Measurements from ENCODE around the gene GEMIN5.

GEMIN5 gene

GRCh38 chr5:154878642-154879335, 59.2 kb downstream of the GEMIN5 start:
- no peak overlapping the region for H3K27ac ChIP-seq
- TF ChIP-seq ZFX (IDR thresholded peaks at IDR 0.05; ENCODE audit: borderline replicate concordance) (no peak), CTCF (IDR thresholded peaks at IDR 0.05) (no peak)

- TF ChIP-seq ZFX (IDR thresholded peaks at IDR 0.05; ENCODE audit: borderline replicate concordance), result no peak
- no peak for TF ChIP-seq CTCF (IDR thresholded peaks at IDR 0.05)
- H3K27ac ChIP-seq, result no peak overlapping the region
Observed at GRCh38 chr5:154873791-154874331, 64.2 kb downstream of the GEMIN5 start.

DNA sequence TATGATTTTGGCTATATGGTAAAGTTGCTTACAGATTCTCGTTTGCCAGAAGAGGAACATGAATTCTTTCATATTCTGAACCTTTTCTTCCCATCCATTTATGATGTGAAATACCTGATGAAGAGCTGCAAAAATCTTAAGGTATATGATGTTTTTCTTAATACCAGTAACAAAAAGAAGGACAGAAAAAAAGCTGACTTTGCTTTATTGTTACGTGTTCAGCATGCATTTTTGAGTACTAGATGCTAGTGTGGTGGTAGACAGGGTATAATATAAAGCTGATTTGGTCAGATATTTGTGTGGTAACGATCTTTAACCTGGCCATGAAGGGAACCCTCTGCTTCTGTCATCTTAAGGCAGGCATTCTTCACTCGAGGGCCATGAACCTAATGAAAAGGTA, 66.3 kb downstream of the GEMIN5 start:
- H3K27ac ChIP-seq, result no peak overlapping the region
- TF ChIP-seq CTCF (IDR thresholded peaks at IDR 0.05) (no peak), ZFX (IDR thresholded peaks at IDR 0.05; ENCODE audit: borderline replicate concordance) (no peak)

DNA sequence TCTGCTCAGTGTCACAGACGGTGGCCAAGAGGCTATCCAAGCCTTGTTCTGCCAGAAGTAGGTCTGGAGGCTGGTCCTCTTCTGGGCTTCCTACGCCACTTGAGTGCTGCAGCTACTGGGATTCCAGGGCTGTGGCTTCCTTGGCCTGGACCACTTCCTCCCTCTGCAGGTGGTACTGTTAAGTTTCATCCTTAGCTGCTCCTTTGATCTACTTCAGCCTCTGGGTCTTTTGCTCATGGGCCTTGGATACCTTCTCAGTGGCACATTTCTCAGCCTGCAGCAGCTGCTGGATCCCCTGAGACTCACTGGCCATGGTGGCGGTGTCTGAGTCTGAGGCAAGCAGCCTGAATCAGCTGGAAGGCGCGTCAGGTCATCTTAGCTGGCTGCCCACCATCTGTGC, 69.3 kb downstream of the GEMIN5 start:
- TF ChIP-seq ZFX (IDR thresholded peaks at IDR 0.05; ENCODE audit: borderline replicate concordance) (no peak), CTCF (IDR thresholded peaks at IDR 0.05) (no peak; the same call in 1 of the 2 replicates)
- no peak overlapping the region for H3K27ac ChIP-seq

DNA sequence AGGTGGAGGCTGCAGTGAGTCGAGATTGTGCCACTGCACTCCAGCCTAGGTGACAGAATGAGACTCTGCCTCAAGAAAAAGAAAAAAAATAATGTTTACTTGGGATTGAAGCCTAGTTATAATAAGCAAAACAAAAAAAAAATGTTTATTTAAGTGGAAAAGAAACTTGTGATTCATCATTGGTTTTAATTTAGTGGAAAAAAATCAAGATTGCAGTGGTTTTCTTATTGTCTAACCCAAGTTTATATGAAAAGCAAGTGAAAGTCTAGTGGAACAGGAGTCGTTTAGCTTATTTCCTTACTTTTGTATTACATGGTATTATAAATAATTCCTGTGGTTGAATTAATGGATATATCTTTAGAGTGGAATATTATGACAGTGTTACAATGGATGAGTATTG, 71.2 kb downstream of the GEMIN5 start:
- H3K27ac ChIP-seq, result no peak overlapping the region
- TF ChIP-seq ZFX (IDR thresholded peaks at IDR 0.05; ENCODE audit: borderline replicate concordance), result no peak

GRCh38 chr5:154865466-154866184, 72.4 kb downstream of the GEMIN5 start:
- no peak overlapping the region for H3K27ac ChIP-seq
- TF ChIP-seq ZFX (IDR thresholded peaks at IDR 0.05; ENCODE audit: borderline replicate concordance) (no peak), CTCF (IDR thresholded peaks at IDR 0.05) (no peak)

DNA sequence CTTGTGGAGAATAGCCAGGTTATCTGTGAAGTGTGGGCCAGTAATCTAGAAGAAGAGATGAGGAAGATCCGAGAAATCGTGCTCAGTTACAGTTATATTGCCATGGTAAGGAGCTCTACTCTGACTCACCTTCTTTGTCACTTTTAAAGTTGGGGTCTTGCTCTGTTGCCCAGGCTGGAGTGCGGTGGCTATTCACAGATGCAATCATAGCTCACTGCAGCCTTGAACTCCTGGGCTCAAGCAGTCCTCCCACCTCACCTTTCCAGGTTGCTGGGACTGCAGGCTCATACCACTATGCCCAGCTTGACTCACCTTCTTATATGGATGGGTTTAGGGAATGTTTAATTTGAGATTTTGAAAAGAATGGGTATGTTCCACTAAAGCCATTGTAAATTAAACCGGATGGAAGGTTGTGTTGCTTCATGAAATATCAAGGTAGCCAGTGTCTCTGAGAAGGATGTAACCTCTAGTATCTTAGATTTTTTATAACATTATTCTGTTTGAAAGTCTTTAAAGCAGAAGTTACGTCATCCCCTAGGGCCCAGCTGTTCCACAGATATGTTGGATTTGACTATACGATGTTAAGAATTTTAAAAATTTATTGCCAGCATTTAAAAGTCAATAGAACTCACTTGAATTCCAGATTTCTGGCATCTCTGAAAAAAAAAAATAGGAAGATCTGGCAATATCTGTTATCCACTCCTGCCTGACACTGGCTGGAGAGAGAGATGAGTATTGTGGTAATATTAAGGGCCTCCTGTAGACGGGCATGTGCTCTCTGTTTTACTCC, 74.5 kb downstream of the GEMIN5 start:
- H3K27ac ChIP-seq, result no peak overlapping the region
- TF ChIP-seq CTCF (IDR thresholded peaks at IDR 0.05) (no peak), ZFX (IDR thresholded peaks at IDR 0.05; ENCODE audit: borderline replicate concordance) (no peak)

All from 22Rv1 (cell line).